ENCODE measurements around the gene FBN1. TPM values are rescaled to one million over a fixed set of nuclear protein-coding genes. Genes with fewer than 3 reads are reported as not detected.

Gene FBN1
- total and polyA plus RNA-seq, 7 donors, result 1.2 to 173 (median 57.0) TPM

- H3K27me3 ChIP-seq, result no peaks in the 10 kb centered on the region
- intact Hi-C loops (cut with DNase I), result no loop called here
- H3K36me3 ChIP-seq, result no peaks in the 10 kb centered on the region
- 83 to 89% methylated on average over 7 of the region's 7 CpGs for WGBS, 2 donors
- H3K4me1 ChIP-seq, result peaks cover 0 to 28% (median 23%) of the 10 kb centered on the region in 4 donors
- H3K4me3 ChIP-seq, result no peak overlapping the region
- H3K9me3 ChIP-seq, result no peaks in the 10 kb centered on the region
- H3K27ac ChIP-seq, result peak overlapping the region in 1 of 4 donors; percentile 82
- TF ChIP-seq, protein P1, sequence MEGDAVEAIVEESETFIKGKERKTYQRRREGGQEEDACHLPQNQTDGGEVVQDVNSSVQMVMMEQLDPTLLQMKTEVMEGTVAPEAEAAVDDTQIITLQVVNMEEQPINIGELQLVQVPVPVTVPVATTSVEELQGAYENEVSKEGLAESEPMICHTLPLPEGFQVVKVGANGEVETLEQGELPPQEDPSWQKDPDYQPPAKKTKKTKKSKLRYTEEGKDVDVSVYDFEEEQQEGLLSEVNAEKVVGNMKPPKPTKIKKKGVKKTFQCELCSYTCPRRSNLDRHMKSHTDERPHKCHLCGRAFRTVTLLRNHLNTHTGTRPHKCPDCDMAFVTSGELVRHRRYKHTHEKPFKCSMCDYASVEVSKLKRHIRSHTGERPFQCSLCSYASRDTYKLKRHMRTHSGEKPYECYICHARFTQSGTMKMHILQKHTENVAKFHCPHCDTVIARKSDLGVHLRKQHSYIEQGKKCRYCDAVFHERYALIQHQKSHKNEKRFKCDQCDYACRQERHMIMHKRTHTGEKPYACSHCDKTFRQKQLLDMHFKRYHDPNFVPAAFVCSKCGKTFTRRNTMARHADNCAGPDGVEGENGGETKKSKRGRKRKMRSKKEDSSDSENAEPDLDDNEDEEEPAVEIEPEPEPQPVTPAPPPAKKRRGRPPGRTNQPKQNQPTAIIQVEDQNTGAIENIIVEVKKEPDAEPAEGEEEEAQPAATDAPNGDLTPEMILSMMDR (IDR thresholded peaks at IDR 0.05), result no peak
- TF ChIP-seq POLR2A (IDR thresholded peaks at IDR 0.05) (no peak), EP300 (IDR thresholded peaks at IDR 0.05) (no peak), POLR2AphosphoS5 (IDR thresholded peaks at IDR 0.05) (no peak)
- no peak for DNase-seq
Observed at GRCh38 chr15:48556159-48556897, 89.2 kb downstream of the FBN1 start.

DNA sequence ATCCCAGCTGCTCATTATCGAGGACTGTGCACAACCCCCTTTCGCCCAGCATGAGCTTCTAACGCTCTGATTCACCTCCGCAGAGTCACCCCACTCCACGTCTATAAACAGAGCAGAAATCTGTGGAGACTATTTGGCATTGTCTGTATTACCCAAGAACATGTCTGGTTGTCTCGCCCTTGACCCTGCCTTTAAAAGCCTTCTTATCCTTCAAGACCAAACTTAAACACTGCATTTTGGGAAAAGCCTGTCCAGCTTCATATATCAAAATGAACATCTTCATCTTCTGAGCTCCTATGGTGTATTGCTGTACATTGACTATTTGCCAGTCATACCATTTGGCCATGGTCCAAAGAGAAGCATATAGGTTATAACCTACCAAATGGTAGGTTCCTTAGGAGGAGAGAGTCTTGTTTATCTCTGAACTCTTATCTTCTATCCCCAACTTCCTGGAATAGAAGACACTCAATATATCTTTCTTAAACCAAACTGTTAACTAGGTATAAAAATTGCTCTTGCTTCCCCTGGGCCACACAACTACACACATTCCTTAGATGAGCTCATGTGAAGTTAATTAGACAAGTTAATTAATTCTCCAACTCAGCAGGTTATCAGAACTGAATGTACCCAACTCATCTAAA lies 90.1 kb downstream of the FBN1 start:
- Histone ChIP-seq H3K36me3 (no peaks in the 10 kb centered on the region), H3K27me3 (no peaks in the 10 kb centered on the region), H3K4me3 (no peak overlapping the region), H3K4me1 (peaks cover 0 to 27% (median 22%) of the 10 kb centered on the region in 4 donors), H3K27ac (peak overlapping the region in 1 of 4 donors; percentile 82), H3K9me3 (no peaks in the 10 kb centered on the region)
- 82 to 84% methylated on average over 6 of the region's 6 CpGs for WGBS, 2 donors
- DNase-seq, result no peak
- intact Hi-C loops (cut with DNase I), result no loop called here
- TF ChIP-seq, protein P1 (IDR thresholded peaks at IDR 0.05), result no peak
- TF ChIP-seq EP300 (IDR thresholded peaks at IDR 0.05) (no peak), POLR2AphosphoS5 (IDR thresholded peaks at IDR 0.05) (no peak), POLR2A (IDR thresholded peaks at IDR 0.05) (no peak)

- WGBS, 2 donors, result 73 to 83% methylated on average over 5 of the region's 5 CpGs
- Histone ChIP-seq H3K4me3 (no peak overlapping the region), H3K9me3 (no peaks in the 10 kb centered on the region), H3K27me3 (no peaks in the 10 kb centered on the region), H3K36me3 (no peaks in the 10 kb centered on the region), H3K4me1 (peaks cover 0 to 16% (median 14%) of the 10 kb centered on the region in 4 donors), H3K27ac (no peak overlapping the region)
- DNase-seq, result no peak
- TF ChIP-seq, protein P1 (IDR thresholded peaks at IDR 0.05), result no peak
- no peak for TF ChIP-seq POLR2AphosphoS5 (IDR thresholded peaks at IDR 0.05)
- intact Hi-C loops (cut with DNase I), result no loop called here
Observed at GRCh38 chr15:48554112-48554511, 91.4 kb downstream of the FBN1 start.

DNA sequence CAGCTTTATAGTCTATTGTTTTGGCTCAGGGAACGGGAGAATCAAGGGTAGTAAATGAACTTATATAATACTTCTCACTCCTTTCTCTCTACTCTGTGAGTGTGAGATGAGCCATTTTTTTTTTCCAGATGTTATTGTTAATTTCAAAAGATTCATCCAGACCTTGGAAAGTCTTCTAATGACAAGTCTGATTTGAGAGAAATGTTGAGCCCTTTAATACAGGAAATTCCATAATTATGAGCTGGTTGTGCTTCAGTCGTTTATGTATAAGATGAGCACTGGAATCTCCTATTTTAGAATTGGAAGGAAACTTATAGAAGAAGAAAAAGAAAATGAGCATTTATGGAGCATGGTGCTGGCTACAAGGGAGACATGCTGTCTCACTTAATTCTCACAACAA lies 92.0 kb downstream of the FBN1 start:
- Histone ChIP-seq H3K27me3 (no peaks in the 10 kb centered on the region), H3K4me3 (no peak overlapping the region), H3K4me1 (peaks cover 0 to 12% (median 9%) of the 10 kb centered on the region in 4 donors), H3K9me3 (no peaks in the 10 kb centered on the region), H3K27ac (peak overlapping the region in 1 of 4 donors; percentile 8), H3K36me3 (no peaks in the 10 kb centered on the region)
- intact Hi-C loops (cut with DNase I), result no loop called here
- TF ChIP-seq POLR2AphosphoS5 (IDR thresholded peaks at IDR 0.05) (no peak), POLR2A (IDR thresholded peaks at IDR 0.05) (no peak), EP300 (IDR thresholded peaks at IDR 0.05) (no peak)
- TF ChIP-seq, protein P1 (IDR thresholded peaks at IDR 0.05), result no peak
- DNase-seq, result no peak
- WGBS, 2 donors, result 44 to 60% methylated on average over 2 of the region's 2 CpGs

Data from sigmoid colon (tissue), 7 donors.